Activated naive CD8-positive, alpha-beta T cell (primary cell): ENCODE results near the gene GALR2.
"Not testable (repeated sequence)": the region's sequence is repeated elsewhere in the genome, so short reads cannot be mapped to it uniquely, and the experiment has no call there.

Source experiments
- H3K27ac Mint-ChIP-seq: one replicate; pipeline ENCODE4 v1.8.0; 2021; ENCODE audit warnings: mixed read lengths
- H3K27me3 Mint-ChIP-seq: one replicate; pipeline ENCODE4 v1.8.0; 2021; ENCODE audit warnings: mixed read lengths
- H3K36me3 Mint-ChIP-seq: one replicate; pipeline ENCODE4 v1.8.0; 2021; ENCODE audit warnings: mixed read lengths
- H3K4me1 Mint-ChIP-seq: one replicate; pipeline ENCODE4 v1.8.0; 2021; ENCODE audit warnings: low read depth, mixed read lengths
- H3K4me3 Mint-ChIP-seq: one replicate; pipeline ENCODE4 v1.8.0; 2021; ENCODE audit warnings: mild to moderate bottlenecking, mixed read lengths
- H3K9me3 Mint-ChIP-seq: one replicate; pipeline ENCODE4 v1.8.0; 2021; ENCODE audit warnings: low read depth, mixed read lengths

GALR2 gene

GRCh38 chr17:76044475-76045007, 30.0 kb upstream of the GALR2 start:
- H3K27ac Mint-ChIP-seq: peak overlapping the region; percentile 41
- not testable (repeated sequence) for H3K27me3 Mint-ChIP-seq, H3K4me3 Mint-ChIP-seq, H3K36me3 Mint-ChIP-seq, H3K4me1 Mint-ChIP-seq, H3K9me3 Mint-ChIP-seq

- peaks cover 10% of the 10 kb centered on the region for H3K36me3 Mint-ChIP-seq
- no peak overlapping the region for H3K4me3 Mint-ChIP-seq
- H3K27ac Mint-ChIP-seq: no peak overlapping the region
- peaks cover 14% of the 10 kb centered on the region for H3K4me1 Mint-ChIP-seq
- H3K9me3 Mint-ChIP-seq: no peaks in the 10 kb centered on the region
- no peaks in the 10 kb centered on the region for H3K27me3 Mint-ChIP-seq
These were observed 28.5 kb upstream of the GALR2 start for GRCh38 chr17:76046064-76046463.

- Mint-ChIP-seq H3K4me3 (no peak overlapping the region), H3K27ac (peak overlapping the region; percentile 37), H3K9me3 (no peaks in the 10 kb centered on the region), H3K36me3 (peaks cover 12% of the 10 kb centered on the region), H3K4me1 (peaks cover 17% of the 10 kb centered on the region), H3K27me3 (no peaks in the 10 kb centered on the region)
These were observed 26.5 kb upstream of the GALR2 start for GRCh38 chr17:76048025-76048605.

GRCh38 chr17:76048711-76049110, 25.9 kb upstream of the GALR2 start:
- Mint-ChIP-seq H3K27me3 (no peaks in the 10 kb centered on the region), H3K4me3 (no peak overlapping the region), H3K27ac (no peak overlapping the region), H3K9me3 (no peaks in the 10 kb centered on the region), H3K36me3 (peaks cover 12% of the 10 kb centered on the region), H3K4me1 (peaks cover 22% of the 10 kb centered on the region)

- no peak overlapping the region for H3K4me3 Mint-ChIP-seq
- H3K36me3 Mint-ChIP-seq: peaks cover 12% of the 10 kb centered on the region
- H3K9me3 Mint-ChIP-seq: no peaks in the 10 kb centered on the region
- H3K4me1 Mint-ChIP-seq: peaks cover 27% of the 10 kb centered on the region
- H3K27me3 Mint-ChIP-seq: no peaks in the 10 kb centered on the region
- H3K27ac Mint-ChIP-seq: peak overlapping the region; percentile 67
These were observed 25.3 kb upstream of the GALR2 start for GRCh38 chr17:76049239-76049638.

GRCh38 chr17:76049836-76050537, 24.6 kb upstream of the GALR2 start:
- peaks cover 12% of the 10 kb centered on the region for H3K36me3 Mint-ChIP-seq
- no peaks in the 10 kb centered on the region for H3K27me3 Mint-ChIP-seq
- peak overlapping the region; percentile 54 for H3K27ac Mint-ChIP-seq
- H3K9me3 Mint-ChIP-seq: no peaks in the 10 kb centered on the region
- H3K4me3 Mint-ChIP-seq: no peak overlapping the region
- H3K4me1 Mint-ChIP-seq: peaks cover 27% of the 10 kb centered on the region

- Mint-ChIP-seq H3K9me3 (no peaks in the 10 kb centered on the region), H3K36me3 (peaks cover 10% of the 10 kb centered on the region), H3K27me3 (no peaks in the 10 kb centered on the region), H3K4me3 (no peak overlapping the region), H3K27ac (peak overlapping the region; percentile 9), H3K4me1 (peaks cover 27% of the 10 kb centered on the region)
These were observed 23.8 kb upstream of the GALR2 start for GRCh38 chr17:76050538-76051467.

GRCh38 chr17:76051561-76051960, 23.0 kb upstream of the GALR2 start:
- H3K36me3 Mint-ChIP-seq: peaks cover 12% of the 10 kb centered on the region
- H3K9me3 Mint-ChIP-seq: no peaks in the 10 kb centered on the region
- H3K27me3 Mint-ChIP-seq: no peaks in the 10 kb centered on the region
- H3K27ac Mint-ChIP-seq: peak overlapping the region; percentile 9
- peaks cover 27% of the 10 kb centered on the region for H3K4me1 Mint-ChIP-seq
- H3K4me3 Mint-ChIP-seq: no peak overlapping the region

GRCh38 chr17:76053246-76054111, 21.1 kb upstream of the GALR2 start:
- peaks cover 8% of the 10 kb centered on the region for H3K36me3 Mint-ChIP-seq
- H3K9me3 Mint-ChIP-seq: no peaks in the 10 kb centered on the region
- H3K4me3 Mint-ChIP-seq: no peak overlapping the region
- peaks cover 29% of the 10 kb centered on the region for H3K4me1 Mint-ChIP-seq
- H3K27me3 Mint-ChIP-seq: no peaks in the 10 kb centered on the region
- H3K27ac Mint-ChIP-seq: peak overlapping the region; percentile 61

GRCh38 chr17:76054112-76054476, 20.5 kb upstream of the GALR2 start:
- peak overlapping the region; percentile 61 for H3K27ac Mint-ChIP-seq
- H3K4me1 Mint-ChIP-seq: peaks cover 23% of the 10 kb centered on the region
- H3K9me3 Mint-ChIP-seq: no peaks in the 10 kb centered on the region
- peaks cover 9% of the 10 kb centered on the region for H3K36me3 Mint-ChIP-seq
- no peaks in the 10 kb centered on the region for H3K27me3 Mint-ChIP-seq
- H3K4me3 Mint-ChIP-seq: no peak overlapping the region

- Mint-ChIP-seq H3K27me3 (no peaks in the 10 kb centered on the region), H3K9me3 (no peaks in the 10 kb centered on the region), H3K4me1 (peaks cover 11% of the 10 kb centered on the region), H3K36me3 (peaks cover 9% of the 10 kb centered on the region), H3K4me3 (no peak overlapping the region), H3K27ac (no peak overlapping the region)
These were observed 17.7 kb upstream of the GALR2 start for GRCh38 chr17:76056882-76057281.

- not testable (repeated sequence) for H3K27me3 Mint-ChIP-seq, H3K27ac Mint-ChIP-seq, H3K9me3 Mint-ChIP-seq, H3K4me3 Mint-ChIP-seq
- Mint-ChIP-seq H3K4me1 (peaks cover 11% of the 10 kb centered on the region), H3K36me3 (peaks cover 11% of the 10 kb centered on the region)
These were observed 16.3 kb upstream of the GALR2 start for GRCh38 chr17:76058264-76058663.

GRCh38 chr17:76063875-76064546, 10.6 kb upstream of the GALR2 start:
- Mint-ChIP-seq H3K4me3 (peak overlapping the region; percentile 66), H3K27ac (peak overlapping the region; percentile 18), H3K36me3 (peaks cover 17% of the 10 kb centered on the region)

GRCh38 chr17:76065775-76066174, 8.8 kb upstream of the GALR2 start:
- Mint-ChIP-seq H3K27ac (peak overlapping the region; percentile 46), H3K4me1 (peaks cover 30% of the 10 kb centered on the region), H3K27me3 (no peaks in the 10 kb centered on the region), H3K36me3 (peaks cover 15% of the 10 kb centered on the region), H3K4me3 (no peak overlapping the region), H3K9me3 (no peaks in the 10 kb centered on the region)

More at GRCh38 chr17:76063875-76064546, 10.6 kb upstream of the GALR2 start:
- no peaks in the 10 kb centered on the region for H3K9me3 Mint-ChIP-seq
- no peaks in the 10 kb centered on the region for H3K27me3 Mint-ChIP-seq
- H3K4me1 Mint-ChIP-seq: peaks cover 20% of the 10 kb centered on the region
